GM19035 (cell line): ENCODE data around the gene GNPTG.
A peak's percentile ranks its signal among the peaks of the same experiment; 100 is the strongest.

Experiments
- ATAC-seq: cut with Tn5 transposase; IDR thresholded peaks from one replicate; pipeline ENCODE4 v1.9.1; 2021; ENCODE audit not compliant: unreplicated experiment

Gene GNPTG

DNA sequence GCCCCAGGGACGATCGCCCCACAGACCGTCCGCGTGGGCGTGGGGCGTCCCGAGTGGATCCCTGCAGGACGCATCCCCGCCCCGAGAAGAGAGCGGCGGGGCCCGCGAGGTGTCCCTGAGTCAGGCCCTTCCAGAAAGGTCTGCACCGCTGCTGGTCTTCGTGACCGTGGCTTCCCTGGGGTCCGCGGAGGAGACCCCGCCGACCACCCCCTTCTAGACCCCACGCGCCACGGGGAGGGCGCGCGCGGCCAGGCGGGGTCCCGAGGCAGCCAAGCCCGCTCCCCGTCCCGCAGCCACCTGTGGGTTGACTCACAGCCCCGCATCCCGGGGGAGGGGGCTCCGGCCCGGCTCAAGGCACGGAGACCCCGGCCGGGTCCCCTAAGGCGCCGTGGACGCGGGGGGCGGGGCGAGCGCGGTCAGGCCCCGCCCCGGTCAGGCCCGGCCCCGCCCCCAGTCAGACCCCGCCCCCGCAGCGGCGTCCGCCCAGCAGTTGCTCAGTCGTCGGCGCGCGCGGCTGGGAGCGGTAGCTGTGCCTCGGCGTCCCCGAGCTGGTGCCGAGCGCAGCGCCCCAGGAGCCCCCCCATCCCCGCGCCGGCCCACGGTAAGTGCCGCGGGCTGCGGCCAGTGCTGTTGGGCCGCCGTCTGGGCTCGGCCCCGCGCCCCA, 18.4 kb upstream of the GNPTG start, which contains the start of gene BAIAP3:
Gene BAIAP3, plus strand, starts transcription at position 497 of the 664 bp plus-strand sequence. CDS start 4,905 bp downstream, outside the sequence.
- no peak for ATAC-seq

DNA sequence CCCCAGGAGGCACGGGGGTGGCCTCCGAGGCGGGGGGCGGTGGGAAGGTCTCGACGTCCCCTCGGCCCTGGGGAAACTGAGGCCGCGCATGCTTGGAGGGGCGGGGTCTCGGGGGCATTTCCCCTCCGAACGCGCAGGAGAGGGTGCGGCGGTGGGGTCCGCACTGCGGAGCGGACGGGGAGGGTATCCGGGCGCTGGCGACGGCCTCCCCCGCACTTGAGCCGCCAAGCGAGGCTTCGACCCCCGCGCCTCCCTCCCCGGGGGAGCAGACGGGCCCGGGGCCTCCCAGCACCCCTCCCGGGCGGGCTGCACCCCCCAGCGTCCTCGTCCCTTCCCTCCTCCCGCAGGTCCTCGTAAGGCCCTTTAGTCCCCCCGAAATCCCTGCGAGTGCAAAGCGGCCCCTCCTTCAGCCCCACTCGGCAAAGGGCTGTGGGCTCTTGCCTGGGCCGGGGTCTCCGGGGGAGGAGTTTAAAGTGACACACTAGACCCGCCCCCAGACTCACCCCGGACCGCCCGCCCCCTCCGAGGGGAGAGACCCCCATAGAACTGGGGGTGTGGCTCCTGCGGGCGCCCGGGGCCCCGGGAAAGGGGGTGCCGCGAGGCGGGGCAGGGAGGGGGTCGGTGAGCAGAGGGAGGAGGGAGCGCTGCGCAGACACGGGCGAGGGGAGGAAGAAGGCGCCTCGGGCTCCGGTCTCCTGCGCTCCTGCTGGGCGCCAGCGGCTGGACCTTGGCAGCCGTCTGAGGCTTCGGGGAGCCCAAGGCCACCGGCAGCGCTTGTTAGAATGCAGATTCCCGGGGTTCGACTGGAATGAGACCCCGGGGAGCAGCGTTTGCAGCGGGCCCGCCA, 17.7 kb upstream of the GNPTG start:
- ATAC-seq: no peak

GRCh38 chr16:1334739-1335138, 17.0 kb upstream of the GNPTG start:
- no peak for ATAC-seq

DNA sequence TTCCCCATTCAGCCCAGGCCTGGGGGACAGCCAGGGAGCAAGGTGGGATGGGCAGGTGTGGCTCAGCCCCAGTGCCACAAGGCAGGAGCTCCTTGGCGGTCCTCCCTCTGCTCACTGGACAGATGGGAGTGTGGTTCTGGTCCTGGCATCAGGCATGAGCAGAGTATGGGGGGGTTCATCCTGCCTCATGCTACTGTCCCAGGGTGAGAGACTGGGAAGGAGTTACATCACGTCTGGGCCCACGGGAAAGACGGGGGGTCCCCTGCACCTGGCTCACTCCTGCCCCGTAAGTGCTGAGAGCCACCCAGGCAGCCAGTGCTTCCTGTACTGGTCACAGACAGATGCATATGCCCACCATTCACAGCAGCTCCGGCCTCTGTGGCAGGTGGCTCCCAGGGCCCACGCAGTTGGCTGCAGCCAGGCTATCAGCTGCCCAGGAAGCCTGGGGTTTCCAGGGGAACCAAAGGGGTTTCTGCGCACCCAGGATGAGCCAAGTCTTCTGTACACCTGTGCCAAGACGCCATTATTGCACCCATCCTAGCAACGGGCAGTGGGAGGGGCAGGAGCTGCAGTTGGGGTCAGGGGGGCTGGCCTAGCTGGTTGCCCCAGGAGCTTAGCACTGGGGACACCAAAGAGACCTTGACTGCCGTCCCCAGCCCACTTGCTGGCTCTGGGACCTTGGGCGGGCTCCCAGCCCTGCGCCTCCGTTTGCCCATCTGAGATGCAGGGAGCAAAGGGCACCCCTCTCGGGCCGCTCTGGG, 16.3 kb upstream of the GNPTG start:
- no peak for ATAC-seq

DNA sequence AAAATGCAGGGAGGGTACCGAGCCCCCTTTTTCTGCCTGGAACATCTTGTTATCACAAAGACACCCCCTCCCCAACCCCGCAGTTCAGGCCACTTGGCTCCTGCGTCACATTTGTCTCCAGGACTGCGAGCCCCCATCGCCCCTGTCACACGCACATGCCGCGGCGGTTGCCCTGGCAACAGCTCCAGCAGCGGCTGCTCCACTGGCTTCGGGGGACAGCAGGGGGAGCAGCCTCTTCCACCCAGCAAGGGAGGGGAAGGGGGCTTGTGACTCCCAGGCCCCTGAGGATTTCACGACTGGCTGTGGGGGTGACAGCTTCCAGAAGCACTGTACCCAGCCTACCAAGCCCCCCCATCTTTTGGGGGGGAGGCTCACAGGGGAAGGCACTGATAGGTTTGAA, 15.7 kb upstream of the GNPTG start:
- ATAC-seq: no peak

DNA sequence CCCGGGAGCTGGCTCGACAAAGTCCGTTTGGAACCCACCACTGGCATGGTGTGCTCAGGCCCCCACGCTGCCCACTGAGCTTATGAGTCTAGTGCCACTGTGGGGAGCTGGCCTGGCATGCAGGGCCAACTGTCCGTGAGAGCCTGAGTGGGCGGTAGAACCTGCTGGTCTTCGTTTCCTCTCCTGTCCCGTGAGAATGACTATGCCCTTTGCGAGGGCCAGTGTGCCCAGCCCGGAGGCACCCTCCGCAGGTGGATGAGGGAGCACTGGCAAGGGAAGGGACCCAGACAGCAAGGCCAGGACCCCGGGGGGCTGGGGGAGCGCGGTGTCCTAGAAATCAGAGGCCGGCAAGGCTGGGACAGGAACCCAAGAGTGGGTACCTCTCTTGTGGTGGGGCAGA, 15.1 kb upstream of the GNPTG start:
- ATAC-seq: no peak

GRCh38 chr16:1337486-1337885, 14.2 kb upstream of the GNPTG start:
- ATAC-seq: no peak

DNA sequence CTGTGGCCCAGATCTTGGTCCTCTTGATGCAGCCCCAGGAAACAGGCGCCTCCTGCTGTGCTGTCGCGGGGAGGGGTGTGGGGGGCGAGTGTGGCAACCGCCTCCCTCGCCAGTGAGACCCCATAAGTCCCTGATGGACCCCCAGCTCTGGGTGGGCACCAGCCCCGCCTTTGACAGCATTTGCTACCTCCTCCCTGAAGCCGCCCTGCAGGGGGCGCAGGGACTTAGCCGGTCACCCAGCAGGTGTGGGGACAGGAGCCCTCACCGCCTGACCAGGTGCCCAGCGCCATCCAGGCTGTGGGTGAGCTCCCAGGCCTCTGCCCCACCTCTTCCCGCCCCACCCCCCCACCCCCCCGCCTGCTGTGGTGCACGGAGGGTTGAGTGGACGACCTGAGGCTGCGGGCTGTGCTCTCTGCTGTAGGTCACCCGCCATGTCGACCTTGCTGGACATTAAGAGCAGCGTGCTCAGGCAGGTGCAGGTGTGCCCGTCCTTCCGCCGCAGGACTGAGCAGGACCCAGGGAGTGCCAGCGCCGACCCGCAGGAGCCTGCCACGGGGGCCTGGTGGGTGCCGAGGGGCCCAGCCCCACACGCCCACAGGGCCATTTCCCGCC, 13.5 kb upstream of the GNPTG start:
- no peak for ATAC-seq

- ATAC-seq: no peak
Measured at GRCh38 chr16:1338855-1339675, 12.7 kb upstream of the GNPTG start.

DNA sequence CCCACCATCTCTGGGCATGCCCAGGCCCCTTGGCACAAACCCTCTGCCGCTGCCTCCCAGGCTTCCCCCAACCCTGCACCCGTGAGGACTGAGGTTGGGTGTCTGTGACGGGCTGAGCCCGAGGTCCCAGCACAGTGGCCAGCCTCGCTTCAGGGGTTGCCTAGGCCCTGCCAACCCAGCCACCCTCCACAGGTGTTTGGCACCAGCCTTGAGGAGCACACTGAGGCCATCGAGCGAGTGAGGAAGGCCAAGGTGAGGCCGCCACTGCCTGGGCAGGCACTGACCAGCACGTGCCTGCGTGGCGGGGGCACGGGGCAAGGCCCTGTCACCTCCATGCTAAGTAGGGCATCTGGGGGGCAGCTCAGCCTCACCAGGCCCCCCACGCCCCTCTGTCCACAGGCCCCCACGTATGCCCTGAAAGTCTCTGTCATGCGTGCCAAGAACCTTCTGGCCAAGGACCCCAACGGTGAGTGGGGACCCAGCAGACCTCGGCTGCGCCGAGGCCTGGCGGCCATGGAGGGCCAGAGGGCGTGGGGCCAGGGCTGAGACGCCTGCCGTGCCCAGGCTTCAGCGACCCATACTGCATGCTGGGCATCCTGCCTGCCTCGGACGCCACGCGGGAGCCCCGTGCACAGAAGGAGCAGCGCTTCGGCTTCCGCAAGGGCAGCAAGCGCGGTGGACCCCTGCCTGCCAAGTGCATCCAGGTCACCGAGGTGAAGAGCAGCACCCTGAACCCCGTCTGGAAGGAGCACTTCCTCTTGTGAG, 10.8 kb upstream of the GNPTG start:
- no peak for ATAC-seq

DNA sequence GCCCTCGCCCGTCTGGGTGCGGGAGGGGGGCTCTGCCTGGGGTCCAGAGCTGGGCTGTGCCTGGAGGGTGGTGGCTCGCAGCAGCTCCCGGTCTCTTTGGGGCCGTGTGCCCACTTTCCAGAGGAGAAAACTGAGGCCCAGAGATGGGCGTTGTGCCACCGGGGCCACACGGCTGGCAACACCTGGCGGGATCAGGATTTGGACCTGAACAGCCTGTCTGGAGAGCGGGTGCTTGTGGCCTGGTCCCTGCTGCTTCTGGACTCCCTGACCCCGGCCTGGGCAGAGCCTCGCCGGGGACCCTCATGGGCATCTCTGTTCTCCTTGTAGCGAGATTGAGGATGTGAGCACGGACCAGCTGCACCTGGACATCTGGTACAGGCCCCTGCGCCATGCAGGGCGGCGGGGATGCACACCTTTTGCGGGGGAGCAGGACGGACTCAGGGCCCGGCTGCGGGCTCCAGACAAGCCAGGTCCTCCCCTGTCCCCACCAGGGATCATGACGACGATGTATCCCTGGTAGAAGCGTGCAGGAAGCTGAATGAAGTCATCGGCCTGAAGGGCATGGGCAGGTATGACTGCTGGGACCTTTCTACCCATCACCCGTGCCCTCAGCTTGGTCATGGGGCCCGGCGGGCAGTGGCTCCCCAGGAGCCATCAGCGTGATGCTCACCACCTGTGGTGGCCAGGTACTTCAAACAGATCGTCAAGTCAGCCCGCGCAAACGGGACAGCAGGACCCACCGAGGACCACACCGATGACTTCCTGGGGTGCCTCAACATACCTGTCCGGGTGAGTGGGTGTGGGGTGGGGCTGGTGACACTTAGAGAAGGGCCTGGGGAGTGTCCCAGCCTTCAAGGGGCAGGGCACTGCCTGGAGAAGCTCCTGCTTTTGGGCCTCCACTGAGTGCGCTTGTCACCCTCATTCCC, 10.0 kb upstream of the GNPTG start:
- ATAC-seq: no peak

- ATAC-seq: peak; percentile 91
Measured at GRCh38 chr16:1342526-1343427, 9.0 kb upstream of the GNPTG start.

GRCh38 chr16:1343428-1344242, 8.1 kb upstream of the GNPTG start:
- no peak for ATAC-seq

DNA sequence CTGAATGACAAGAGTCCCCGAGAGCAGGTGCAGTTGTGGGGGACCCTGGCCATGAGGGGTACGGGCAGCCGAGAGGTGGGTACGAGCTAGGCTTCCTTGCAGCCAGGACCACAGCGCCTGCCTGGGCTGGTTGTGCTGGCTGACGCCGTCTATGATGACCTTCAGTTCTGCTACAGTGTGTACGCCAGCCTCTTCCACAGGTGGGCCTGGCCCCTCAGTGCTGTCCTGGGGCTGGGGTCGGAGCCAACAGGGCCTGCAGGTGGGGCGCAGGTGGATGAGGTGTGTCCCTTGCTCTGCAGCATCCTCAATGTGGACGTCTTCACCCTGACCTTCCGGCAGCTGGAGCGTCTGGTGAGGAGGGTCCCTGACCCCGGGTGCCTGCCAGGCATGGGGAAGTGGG, 7.2 kb upstream of the GNPTG start:
- no peak for ATAC-seq

- ATAC-seq: no peak
Measured at GRCh38 chr16:1345087-1345486, 6.6 kb upstream of the GNPTG start.

- ATAC-seq: no peak
Measured at GRCh38 chr16:1345651-1346421, 5.9 kb upstream of the GNPTG start.
